ENCODE data around the gene IQSEC3. TPM values are rescaled to one million over a fixed set of nuclear protein-coding genes. Genes with fewer than 3 reads are reported as not detected.

Gene IQSEC3
- total and polyA plus RNA-seq, 2 of the 13 experiments (the other 11 are each of a cell fraction or from before 2014, with no cell fraction given) = not detected

GRCh38 chr12:153080-153746 is 86.6 kb downstream of the IQSEC3 start (continued):
- TF ChIP-seq, protein P1, sequence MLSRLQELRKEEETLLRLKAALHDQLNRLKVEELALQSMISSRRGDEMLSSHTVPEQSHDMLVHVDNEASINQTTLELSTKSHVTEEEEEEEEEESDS (CRISPR knock-in tag; IDR thresholded peaks at IDR 0.05; ENCODE audit: borderline replicate concordance) = no peak
- TF ChIP-seq ELF4 (CRISPR knock-in tag; IDR thresholded peaks at IDR 0.05; ENCODE audit: borderline replicate concordance) (no peak), HNRNPH1 (optimal IDR thresholded peaks at IDR 0.05; ENCODE audit: low read depth, low read length) (no peak), ZC3H13 (CRISPR knock-in tag; IDR thresholded peaks at IDR 0.05) (no peak), SSRP1 (CRISPR knock-in tag; IDR thresholded peaks at IDR 0.05) (no peak), NCOA2 (CRISPR knock-in tag; IDR thresholded peaks at IDR 0.05) (no peak), ZNF12 (CRISPR knock-in tag; IDR thresholded peaks at IDR 0.05) (no peak), JUND (CRISPR knock-in tag; IDR thresholded peaks at IDR 0.05) (no peak), LBX2 (CRISPR knock-in tag; IDR thresholded peaks at IDR 0.05; ENCODE audit: borderline replicate concordance) (no peak), MZF1 (CRISPR knock-in tag; IDR thresholded peaks at IDR 0.05; ENCODE audit: borderline replicate concordance) (no peak), ATF7 (IDR thresholded peaks at IDR 0.05) (no peak), ATF7 (CRISPR knock-in tag; IDR thresholded peaks at IDR 0.05) (no peak), ZNF839 (CRISPR knock-in tag; IDR thresholded peaks at IDR 0.05; ENCODE audit: borderline replicate concordance) (no peak), ZNF280B (CRISPR knock-in tag; IDR thresholded peaks at IDR 0.05; ENCODE audit: borderline replicate concordance) (no peak), ZNF30 (CRISPR knock-in tag; IDR thresholded peaks at IDR 0.05) (no peak), ZNF776 (CRISPR knock-in tag; IDR thresholded peaks at IDR 0.05) (no peak), ZNF543 (CRISPR knock-in tag; IDR thresholded peaks at IDR 0.05) (no peak), ISL2 (CRISPR knock-in tag; IDR thresholded peaks at IDR 0.05) (peak; percentile 55; the same call in 1 of the 2 replicates), NFATC3 (CRISPR knock-in tag; IDR thresholded peaks at IDR 0.05) (no peak), ZMYM2 (CRISPR knock-in tag; IDR thresholded peaks at IDR 0.05) (no peak)
- TF ChIP-seq, protein P2, sequence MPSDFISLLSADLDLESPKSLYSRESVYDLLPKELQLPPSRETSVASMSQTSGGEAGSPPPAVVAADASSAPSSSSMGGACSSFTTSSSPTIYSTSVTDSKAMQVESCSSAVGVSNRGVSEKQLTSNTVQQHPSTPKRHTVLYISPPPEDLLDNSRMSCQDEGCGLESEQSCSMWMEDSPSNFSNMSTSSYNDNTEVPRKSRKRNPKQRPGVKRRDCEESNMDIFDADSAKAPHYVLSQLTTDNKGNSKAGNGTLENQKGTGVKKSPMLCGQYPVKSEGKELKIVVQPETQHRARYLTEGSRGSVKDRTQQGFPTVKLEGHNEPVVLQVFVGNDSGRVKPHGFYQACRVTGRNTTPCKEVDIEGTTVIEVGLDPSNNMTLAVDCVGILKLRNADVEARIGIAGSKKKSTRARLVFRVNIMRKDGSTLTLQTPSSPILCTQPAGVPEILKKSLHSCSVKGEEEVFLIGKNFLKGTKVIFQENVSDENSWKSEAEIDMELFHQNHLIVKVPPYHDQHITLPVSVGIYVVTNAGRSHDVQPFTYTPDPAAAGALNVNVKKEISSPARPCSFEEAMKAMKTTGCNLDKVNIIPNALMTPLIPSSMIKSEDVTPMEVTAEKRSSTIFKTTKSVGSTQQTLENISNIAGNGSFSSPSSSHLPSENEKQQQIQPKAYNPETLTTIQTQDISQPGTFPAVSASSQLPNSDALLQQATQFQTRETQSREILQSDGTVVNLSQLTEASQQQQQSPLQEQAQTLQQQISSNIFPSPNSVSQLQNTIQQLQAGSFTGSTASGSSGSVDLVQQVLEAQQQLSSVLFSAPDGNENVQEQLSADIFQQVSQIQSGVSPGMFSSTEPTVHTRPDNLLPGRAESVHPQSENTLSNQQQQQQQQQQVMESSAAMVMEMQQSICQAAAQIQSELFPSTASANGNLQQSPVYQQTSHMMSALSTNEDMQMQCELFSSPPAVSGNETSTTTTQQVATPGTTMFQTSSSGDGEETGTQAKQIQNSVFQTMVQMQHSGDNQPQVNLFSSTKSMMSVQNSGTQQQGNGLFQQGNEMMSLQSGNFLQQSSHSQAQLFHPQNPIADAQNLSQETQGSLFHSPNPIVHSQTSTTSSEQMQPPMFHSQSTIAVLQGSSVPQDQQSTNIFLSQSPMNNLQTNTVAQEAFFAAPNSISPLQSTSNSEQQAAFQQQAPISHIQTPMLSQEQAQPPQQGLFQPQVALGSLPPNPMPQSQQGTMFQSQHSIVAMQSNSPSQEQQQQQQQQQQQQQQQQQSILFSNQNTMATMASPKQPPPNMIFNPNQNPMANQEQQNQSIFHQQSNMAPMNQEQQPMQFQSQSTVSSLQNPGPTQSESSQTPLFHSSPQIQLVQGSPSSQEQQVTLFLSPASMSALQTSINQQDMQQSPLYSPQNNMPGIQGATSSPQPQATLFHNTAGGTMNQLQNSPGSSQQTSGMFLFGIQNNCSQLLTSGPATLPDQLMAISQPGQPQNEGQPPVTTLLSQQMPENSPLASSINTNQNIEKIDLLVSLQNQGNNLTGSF (CRISPR knock-in tag; IDR thresholded peaks at IDR 0.05) = no peak
- TF ChIP-seq, protein P3, sequence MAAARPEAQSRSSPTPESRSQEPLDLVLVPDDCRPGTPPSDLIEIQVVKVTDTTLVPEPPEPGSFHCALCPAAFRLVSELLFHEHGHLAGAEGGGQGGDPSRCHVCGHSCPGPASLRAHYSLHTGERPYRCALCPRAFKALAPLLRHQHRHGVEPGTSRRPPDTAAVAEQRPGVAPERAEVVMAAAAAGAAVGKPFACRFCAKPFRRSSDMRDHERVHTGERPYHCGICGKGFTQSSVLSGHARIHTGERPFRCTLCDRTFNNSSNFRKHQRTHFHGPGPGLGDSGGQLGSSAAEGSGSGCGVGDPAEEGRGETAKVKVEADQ (CRISPR knock-in tag; IDR thresholded peaks at IDR 0.05; ENCODE audit: borderline replicate concordance) = no peak
